ENCODE data around the gene NOL12.
"Not testable (repeated sequence)": the region's sequence is repeated elsewhere in the genome, so short reads cannot be mapped to it uniquely, and the experiment has no call there.

The NOL12 gene

GRCh38 chr22:37716708-37717107 is 30.6 kb downstream of the NOL12 start:
- TF ChIP-seq POU6F1 (CRISPR knock-in tag; IDR thresholded peaks at IDR 0.05; ENCODE audit: borderline replicate concordance, low read depth) (no peak), BACH2 (CRISPR knock-in tag; IDR thresholded peaks at IDR 0.05; ENCODE audit: borderline replicate concordance) (no peak), CSRNP3 (CRISPR knock-in tag; IDR thresholded peaks at IDR 0.05) (no peak), ZNF565 (CRISPR knock-in tag; conservative IDR thresholded peaks at IDR 0.05; ENCODE audit: low read depth) (no peak), PATZ1 (CRISPR knock-in tag; IDR thresholded peaks at IDR 0.05; ENCODE audit: borderline replicate concordance) (no peak), ZFP3 (CRISPR knock-in tag; IDR thresholded peaks at IDR 0.05) (no peak), ZC3H10 (CRISPR knock-in tag; IDR thresholded peaks at IDR 0.05) (no peak), CSDC2 (CRISPR knock-in tag; IDR thresholded peaks at IDR 0.05) (no peak), ISL1 (CRISPR knock-in tag; IDR thresholded peaks at IDR 0.05) (no peak), ARNTL (CRISPR knock-in tag; IDR thresholded peaks at IDR 0.05; ENCODE audit: borderline replicate concordance, low read depth) (no peak), OSR1 (CRISPR knock-in tag; IDR thresholded peaks at IDR 0.05) (no peak), GLIS3 (CRISPR knock-in tag; IDR thresholded peaks at IDR 0.05) (no peak), TCF4 (CRISPR knock-in tag; IDR thresholded peaks at IDR 0.05; ENCODE audit: borderline replicate concordance) (no peak), PPARA (CRISPR knock-in tag; IDR thresholded peaks at IDR 0.05; ENCODE audit: borderline replicate concordance) (no peak), RARB (CRISPR knock-in tag; IDR thresholded peaks at IDR 0.05) (no peak), ZFP30 (CRISPR knock-in tag; IDR thresholded peaks at IDR 0.05) (no peak)
- no peak for ATAC-seq

GRCh38 chr22:37717235-37717634 is 31.1 kb downstream of the NOL12 start:
- not testable (repeated sequence) for ATAC-seq

GRCh38 chr22:37717746-37718305 is 31.7 kb downstream of the NOL12 start:
- not testable (repeated sequence) for ATAC-seq

- TF ChIP-seq GLIS3 (CRISPR knock-in tag; IDR thresholded peaks at IDR 0.05), result no peak
- TF ChIP-seq ISL1 (CRISPR knock-in tag; IDR thresholded peaks at IDR 0.05), result no peak
- TF ChIP-seq ESRRG (CRISPR knock-in tag; IDR thresholded peaks at IDR 0.05), result no peak
- no peak for TF ChIP-seq TCF4 (CRISPR knock-in tag; IDR thresholded peaks at IDR 0.05; ENCODE audit: borderline replicate concordance)
- no peak for TF ChIP-seq ZNF8 (CRISPR knock-in tag; IDR thresholded peaks at IDR 0.05)
- TF ChIP-seq RARB (CRISPR knock-in tag; IDR thresholded peaks at IDR 0.05), result no peak
- TF ChIP-seq SNAI2 (CRISPR knock-in tag; IDR thresholded peaks at IDR 0.05), result no peak
- no peak for TF ChIP-seq ZFP30 (CRISPR knock-in tag; IDR thresholded peaks at IDR 0.05)
- TF ChIP-seq POU6F1 (CRISPR knock-in tag; IDR thresholded peaks at IDR 0.05; ENCODE audit: borderline replicate concordance, low read depth), result no peak
- TF ChIP-seq CSRNP3 (CRISPR knock-in tag; IDR thresholded peaks at IDR 0.05), result no peak
- no peak; the same call in 2 of the 3 replicates for ATAC-seq
These were observed 39.6 kb downstream of the NOL12 start for GRCh38 chr22:37725551-37726240.

All from SK-N-SH treated with all-trans-retinoic acid at 6 μM for 48 hours (cell line).